Activated CD4-positive, alpha-beta T cell treated with anti-CD3 and anti-CD28 coated beads, Interleukin-2, amount 50 U/mL, for 16 hours (primary cell): ENCODE results near the gene NDUFV3.
A peak's percentile ranks its signal among the peaks of the same experiment; 100 is the strongest.
"Not testable (repeated sequence)": the region's sequence is repeated elsewhere in the genome, so short reads cannot be mapped to it uniquely, and the experiment has no call there.

Source experiments
- DNase-seq: peaks from one replicate; pipeline ENCODE4 v3.0.0-alpha.2; 2020

Gene NDUFV3

DNA sequence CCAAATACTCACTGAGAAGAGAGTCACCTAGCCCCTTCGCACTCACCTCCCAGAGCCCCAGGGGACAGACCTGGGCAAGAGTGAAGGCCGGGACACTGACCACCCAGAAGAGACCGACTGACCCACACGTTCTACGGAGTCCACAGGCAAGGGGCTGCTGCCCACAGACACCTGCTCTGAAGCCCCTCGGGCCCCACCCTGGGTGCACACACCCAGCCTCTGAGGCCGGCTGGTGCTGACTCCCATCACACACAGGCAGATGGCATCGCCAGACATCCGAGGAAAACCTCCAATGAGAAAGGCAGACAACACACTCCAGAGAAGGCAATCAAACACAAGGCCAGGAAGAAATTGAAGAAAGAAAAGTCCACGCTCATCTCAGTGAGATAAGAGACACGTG is 35.9 kb upstream of the NDUFV3 start:
- no peak for DNase-seq

DNA sequence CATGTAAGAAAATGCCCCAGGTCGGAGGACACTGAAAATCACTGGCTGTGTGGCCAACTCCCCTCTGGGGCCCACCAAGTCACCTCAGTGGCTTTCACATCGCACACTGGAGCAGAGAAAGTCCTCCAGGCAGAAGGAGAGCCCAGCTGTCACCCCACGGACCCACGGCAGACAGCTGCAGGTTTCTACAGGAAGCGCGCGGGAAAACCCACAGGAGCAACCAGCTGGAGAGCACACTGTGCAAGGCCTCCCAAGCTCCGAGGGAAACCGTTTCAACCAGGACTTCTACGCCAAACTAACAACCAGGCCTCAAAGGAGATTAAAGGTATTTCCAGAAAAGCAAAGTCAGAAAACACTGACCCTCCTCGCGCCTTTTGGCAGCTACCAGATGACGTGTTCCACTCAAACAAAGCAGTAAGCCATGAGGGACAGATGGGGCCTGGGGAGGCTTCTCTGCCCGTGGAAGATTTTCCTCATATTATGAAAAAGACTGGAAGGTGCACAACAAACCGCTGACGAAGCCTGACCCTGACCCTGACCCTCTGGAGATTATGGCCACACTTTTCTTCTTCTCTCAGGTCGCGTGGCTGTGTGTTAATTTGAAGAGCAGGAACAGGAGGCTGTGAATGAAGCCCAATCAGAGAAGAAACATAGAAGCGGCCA is 34.8 kb upstream of the NDUFV3 start:
- DNase-seq, result no peak

DNA sequence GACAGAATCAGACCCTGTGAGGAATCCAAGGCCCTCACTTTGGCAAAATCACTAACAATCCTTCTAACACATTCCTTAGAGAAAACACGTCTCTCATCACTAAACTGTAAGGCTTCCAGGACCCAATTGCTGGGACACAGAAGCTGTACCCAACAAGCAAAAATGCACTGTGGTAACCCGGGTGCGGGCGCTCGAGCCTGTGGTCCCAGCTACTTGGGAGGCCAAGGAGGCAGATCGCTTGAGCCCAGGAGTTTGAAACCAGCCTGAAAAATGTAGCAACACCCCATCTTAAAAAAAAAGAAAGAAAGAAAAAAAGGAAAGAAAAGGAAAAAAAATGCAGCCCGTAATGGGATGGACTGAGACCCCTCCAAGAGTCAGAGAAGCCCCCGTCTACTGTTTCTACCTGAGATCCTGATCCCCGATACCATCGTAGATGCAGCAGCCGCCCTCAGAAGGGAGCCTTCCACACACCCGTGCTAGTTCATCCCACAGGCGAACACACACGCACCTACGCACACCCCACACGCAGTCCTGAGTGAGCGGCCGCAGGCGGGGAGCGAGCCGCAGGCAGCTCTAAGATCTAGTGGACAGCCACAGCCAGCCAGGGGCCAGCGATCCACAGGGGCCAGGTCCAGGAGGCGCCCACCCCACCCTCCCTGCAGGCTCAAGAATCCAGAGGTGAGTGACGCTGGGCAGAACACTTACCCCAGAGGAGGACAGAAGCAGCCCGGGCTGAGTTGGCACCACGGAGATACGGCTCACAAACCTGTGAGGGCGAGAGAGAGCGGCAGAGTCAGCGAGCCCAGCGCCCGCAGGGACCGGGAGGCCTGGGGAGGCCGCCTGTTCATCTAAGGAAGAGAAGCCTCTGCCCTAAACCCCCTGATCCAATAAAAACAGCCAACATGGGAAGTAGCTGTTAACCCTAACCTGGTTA is 33.9 kb upstream of the NDUFV3 start:
- no peak for DNase-seq

DNA sequence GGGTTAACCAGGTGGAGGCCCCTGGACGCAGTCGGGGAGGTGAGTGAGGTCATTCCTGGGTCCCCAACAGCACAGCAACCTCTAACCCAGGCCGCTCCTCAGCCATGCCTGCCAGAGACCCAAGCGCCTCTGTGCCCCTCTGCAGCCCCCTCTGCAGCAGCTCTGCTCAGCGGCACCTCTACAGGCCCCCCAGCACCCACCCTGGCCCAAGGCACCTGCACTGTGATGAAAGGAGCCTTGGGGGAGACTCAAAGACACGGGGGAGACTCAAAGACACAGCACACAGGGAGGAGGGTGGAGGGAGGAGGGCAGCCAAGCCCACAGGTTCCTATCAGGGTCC is 33.2 kb upstream of the NDUFV3 start:
- no peak for DNase-seq

DNA sequence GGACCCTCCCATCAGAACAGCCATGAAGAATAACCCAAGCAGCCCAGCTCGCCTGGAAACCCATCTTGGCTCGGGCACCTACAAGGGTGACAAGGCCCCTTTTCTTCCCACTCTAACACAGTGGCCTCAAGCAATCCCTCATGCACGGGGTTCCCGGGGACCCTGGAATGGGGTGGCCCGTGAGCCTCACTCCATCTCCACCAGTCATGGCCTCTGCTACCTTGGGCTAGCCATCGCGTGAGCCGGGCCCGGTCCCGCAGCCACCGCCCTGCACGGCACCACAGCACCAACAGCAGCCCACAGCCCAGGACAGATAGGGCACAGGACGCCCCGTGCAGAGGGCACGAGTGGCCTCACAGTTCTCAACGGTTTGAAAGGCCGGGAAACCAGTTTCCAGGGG is 32.8 kb upstream of the NDUFV3 start:
- no peak for DNase-seq

DNA sequence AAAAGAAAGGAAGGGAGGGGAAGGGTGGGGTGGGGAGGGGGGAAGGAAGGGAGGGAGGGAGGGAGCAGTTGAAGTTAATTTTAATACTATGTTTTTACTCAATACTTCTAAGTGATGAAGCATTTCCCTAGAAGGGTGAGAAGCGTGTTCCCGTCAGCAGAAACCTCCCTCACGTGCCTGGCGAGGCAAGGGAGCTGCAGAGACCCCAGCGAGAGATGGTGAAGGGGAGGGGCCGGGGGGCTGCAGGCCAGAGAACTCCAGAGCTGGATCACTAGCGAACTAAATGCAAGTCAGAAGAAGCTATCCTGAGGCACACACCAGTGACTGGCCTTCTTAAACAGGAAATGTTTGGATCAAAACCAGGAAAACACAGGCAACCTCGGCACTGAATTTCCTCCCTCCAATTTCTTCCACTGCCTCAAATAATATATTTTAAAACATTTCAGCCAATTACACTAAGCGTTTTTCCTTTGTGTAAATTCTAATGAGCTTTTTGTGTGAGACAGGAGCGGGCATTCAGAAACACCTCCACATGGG is 31.7 kb upstream of the NDUFV3 start:
- DNase-seq, result no peak

DNA sequence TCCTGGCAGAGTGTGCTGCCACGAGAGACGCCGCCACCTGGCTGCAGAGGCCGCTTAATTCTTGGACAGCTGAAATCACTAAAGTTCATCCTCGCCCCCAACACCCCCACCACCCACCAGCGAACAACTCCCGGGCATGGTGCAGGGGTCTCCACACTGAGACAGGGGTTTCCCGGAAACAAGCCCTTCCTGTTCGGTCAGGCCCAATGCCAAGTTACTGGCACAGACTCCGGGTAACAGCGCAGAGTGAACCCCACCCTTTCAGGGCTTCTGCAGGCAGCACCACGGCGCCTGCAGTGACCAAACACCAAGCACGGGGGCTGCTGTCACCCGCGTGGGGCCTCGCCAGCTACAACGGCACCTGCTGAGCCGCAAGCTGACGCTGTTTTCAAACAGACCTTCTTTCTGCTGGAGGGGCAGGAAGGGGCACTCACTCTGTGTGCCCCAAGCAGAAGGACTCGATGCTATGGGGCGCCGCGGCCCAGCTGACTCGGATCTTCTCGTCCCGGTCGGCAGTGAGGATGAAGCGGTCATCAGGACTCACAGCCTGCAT is 31.2 kb upstream of the NDUFV3 start:
- DNase-seq, result no peak

DNA sequence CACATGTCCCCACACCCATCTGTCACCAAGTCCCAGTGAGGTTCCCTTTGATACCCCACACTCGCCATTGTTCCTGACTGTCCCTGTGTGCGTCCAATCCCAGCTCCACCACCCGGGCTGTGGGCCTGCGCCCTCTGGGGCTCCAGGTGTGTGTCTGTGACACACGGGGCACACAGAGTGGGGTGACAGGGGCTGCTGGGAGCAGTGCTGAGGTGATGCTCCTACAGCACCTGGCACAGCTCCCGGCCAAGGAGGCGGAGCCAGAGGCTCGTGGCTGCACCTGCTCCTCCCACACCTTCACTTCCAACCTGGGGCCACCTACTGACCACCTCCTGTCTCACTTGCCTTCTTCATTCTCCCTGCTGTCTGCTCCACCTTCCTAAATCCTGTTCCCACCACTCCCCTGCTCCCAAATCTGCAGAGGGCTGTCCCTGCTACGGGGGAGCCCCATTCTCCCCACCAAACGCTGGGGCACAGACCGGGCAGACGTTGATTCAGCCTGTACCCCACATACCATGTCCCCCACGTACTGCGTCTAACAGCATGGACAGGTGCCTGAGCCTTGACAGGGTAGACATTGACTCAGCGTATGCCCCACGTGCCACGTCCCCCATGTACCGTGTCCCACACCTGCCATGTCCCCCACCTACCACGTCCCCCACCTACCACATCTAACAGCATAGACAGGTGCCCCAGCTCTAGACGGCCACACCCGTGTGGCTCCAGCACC is 30.2 kb upstream of the NDUFV3 start:
- no peak for DNase-seq

DNA sequence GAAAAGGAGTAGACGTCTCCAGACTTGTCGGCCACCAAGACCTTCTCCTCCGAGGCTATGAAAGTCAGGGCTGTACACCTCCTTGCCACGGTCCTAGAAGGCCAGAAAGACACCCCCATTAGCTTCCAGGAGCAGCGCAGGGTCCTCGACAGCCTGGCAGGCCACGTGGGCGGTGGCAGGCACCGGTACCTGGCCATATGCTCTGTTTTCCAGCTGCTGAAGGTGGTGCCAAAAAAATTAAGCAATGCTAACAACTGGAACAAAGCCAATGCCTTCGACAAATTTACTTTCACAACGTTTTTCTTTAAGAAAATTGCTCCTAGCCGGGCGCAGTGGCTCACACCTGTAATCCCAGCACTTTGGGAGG is 29.6 kb upstream of the NDUFV3 start:
- DNase-seq, result no peak

DNA sequence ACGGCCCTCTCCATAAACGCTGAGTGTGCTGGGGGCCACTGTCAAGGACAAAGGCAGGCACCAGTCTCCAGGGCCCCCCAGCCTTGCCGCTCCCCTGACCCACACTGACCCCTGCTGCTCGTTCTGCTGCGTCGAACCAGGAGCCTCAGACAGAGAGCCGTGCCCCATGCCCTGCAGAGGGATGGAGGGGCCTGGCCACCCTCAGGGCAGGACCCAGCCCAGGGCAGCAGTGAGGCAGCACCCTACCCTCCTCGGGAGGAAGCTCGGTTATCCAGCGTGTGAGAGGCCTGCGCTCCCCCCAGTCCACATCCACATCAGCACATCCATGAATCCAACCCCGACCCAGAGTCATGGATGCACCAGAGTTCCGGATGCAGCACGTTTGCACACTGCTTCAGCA is 28.8 kb upstream of the NDUFV3 start:
- no peak for DNase-seq

DNA sequence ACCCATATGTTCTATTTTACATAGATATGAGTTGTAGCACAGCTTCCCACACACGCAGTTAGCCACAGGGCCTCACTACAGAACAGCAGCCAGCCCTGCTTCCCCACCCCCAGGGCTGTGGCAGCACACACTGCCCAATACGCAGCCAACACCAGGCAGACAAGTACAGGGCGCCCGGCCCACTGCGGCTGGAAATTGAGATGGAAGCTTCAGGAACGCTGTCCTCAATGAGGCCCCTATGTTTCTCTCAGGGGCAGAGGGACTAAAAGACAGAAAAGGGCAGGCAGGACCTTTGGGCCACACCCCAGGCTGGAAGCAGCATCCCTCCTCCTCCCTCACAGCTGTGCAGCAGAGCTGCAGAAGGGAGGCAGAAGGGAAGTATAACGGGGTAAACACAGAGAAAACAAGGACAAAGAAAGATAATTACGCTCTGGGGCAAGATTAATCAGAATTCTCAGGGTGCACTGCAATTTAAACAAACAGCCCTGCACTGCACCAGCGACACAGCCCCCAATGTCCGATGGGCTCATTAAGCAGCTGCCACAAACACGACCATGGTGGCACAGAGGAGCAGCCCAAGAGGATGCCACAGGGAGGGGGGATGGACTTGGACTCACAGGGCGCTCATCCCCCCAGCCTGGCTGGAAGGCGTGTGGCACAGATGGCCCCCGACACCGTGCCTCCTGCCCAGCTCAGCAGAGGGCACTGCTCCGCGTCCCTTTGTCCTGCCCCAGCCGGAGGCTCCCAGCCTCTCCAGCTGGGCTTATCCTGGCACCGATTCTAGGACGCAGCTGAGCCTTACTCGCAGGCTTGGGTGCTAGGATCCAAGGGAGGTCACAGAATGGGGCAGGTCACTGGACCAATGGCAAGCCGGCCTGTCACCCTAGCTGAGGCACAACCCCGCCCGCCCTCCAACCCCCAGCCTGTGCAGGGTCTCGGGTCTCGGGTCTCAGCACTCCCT is 28.0 kb upstream of the NDUFV3 start:
- DNase-seq, result no peak

DNA sequence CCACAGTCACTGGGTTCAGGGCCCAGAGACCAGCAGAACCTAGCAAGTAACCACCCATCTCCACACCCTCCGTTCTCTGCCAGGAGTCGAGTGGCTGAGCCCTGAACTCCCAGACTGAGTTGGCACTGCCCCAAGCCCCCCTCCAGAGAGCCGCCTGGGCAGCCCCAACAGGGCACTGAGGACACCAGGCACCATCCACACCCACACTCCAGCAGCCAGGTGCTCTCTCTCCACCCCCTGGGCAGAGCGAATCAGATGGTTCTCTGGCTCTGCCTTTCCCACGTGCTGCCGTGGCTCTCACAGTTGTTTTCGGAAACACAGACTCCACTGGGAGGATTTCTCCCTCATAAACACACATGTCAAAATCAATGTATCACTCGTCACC is 27.3 kb upstream of the NDUFV3 start:
- DNase-seq, result no peak

DNA sequence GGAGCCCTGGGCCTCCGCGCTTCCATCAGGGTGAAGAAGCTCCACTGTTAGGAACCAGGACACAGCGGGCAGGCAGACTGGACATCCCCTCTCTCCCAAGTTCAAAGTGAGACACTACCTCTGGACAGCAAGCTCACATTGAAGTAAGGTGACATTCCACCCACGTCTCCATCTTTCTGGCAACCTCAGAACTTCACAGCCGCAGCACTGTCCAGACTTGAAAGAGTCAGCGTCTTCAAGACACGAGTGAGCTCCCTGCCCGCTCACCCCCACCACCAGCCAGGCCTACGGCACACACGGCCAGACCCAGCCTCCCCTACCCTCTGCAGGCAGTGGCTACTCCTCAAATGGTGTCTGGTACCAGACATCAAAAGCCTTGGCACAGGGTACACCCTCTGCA is 24.9 kb upstream of the NDUFV3 start:
- DNase-seq, result no peak

DNA sequence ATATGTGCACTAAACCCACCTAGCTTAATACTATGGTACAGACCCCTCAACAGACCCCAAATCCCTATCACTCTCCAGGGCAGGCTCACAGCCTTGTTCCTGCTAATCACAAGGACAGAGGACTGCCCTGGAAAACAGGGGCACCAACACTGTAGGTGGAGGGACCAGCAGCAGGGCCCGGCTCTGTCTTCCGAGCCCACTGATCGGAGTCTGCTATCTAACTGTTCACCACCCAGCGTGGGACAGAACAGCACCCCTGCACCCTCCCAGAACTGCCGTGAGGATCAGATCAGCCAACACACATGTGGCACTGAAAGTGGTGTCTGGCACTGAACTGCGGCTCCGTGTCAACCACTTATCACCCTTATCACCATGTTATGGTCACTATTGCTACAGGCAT is 20.0 kb upstream of the NDUFV3 start:
- DNase-seq, result no peak

DNA sequence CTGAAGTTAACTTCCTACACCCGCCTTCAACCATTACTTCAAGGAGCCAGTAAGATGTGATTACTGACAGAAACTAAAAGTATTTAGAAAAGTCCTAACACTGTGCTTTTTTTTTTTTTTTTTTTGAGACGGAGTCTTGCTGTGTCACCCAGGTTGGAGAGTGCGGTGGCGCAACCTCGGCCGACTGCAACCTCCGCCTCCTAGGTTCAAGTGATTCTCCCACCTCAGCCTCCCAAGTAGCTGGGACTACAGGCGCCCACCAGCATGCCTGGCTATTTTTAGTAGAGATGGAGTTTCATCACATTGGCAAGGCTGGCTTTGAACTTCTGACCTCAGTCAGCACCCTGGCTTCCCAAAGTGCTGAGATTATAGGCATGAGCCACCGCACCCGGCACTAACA is 17.3 kb upstream of the NDUFV3 start:
- DNase-seq, result not testable (repeated sequence)

DNA sequence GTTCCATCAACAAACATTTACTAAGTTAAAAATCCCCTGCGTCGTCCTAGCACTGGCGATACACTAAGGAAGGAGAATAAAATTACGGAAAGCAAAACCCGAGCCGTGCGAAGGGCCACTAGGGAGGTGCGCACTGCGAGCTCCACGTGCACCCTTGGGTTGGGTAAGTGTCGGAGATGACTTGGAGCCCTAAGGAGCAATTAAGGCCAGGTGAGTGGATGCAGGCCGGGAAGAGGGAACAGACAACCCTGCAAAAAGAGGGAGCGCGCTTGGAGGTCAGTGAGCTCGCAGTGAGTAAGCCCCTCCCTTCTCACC is 14.5 kb upstream of the NDUFV3 start:
- no peak for DNase-seq

DNA sequence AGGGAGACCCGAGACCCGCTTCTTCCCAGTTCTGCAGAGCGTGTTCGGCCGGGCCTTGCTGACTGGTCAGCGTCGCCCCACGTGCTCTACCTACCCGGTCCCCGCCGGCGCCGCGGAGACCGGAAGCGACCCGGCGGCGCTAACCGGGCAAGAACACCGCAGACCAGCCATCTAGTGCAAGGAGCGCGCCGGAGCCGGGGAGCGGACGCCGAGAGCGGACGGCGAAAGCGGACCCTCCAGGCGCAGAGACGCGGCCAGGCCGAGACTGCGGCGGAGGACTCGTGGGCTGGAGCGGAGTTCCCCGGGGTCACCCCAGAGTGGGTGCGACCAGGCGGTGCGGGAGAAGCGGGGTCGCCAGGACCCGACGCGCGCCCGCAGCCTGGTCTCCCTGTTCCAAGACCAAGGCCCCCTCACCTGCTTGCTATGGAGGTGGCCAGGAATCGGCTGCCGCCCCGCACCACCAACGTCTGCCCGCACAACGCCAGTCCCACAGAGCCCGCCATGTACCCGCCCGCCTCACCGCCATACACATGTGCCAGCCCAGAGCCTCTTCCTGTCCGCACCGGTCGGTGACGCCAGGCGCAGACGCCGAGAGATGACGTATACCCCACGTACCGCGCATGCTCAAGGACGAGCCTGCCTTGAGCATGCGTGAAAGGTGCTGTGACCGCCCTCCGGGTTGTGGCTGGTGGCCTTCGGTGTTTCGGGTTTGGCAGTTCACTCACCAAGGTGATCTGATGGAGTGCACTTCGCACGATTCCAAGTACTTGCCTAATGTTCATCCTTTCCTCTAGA is 13.9 kb upstream of the NDUFV3 start, which contains the start of gene WDR4:
Gene WDR4, minus strand, starts transcription at position 547 of the 795 bp plus-strand sequence. Its CDS starts 44 bp downstream, at position 503.
- DNase-seq, result peak; percentile 99

DNA sequence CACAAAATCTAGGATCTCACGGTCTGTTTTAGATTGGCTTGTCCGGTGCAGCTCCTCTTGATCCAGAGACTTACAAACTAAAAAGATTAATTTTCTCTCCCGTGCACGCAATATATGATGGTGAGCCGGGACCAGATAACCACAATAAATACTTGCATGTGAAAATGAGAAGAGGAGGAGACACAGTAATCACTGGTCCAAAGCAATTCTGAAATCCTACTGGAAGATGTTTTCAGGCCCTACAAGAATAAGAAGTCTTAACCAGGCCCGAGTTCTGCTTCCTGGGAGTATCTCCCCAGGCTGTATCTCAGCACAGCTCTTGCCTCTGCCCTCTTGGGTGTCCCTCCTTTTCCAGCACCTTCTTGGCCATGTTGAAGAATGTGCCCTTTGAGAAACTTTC is 12.8 kb upstream of the NDUFV3 start:
- no peak for DNase-seq

DNA sequence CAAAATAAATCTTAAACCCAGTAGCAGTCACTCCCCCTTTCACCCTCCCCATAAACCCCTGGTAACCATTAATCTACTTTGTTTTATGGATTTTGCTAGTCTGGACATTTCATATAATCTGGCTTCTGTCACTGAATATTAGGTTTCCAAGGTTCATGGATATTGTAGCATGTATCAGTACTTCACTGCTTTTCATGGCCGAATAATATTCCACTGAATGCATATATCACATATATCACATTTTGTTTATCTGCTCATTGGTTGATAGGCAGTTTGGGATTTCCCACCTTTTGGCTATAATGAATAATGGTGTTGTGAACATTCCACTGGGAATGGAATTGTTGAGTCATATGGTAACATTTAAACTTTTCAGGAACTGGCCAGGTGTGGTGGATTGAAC is 9.2 kb upstream of the NDUFV3 start:
- no peak for DNase-seq

DNA sequence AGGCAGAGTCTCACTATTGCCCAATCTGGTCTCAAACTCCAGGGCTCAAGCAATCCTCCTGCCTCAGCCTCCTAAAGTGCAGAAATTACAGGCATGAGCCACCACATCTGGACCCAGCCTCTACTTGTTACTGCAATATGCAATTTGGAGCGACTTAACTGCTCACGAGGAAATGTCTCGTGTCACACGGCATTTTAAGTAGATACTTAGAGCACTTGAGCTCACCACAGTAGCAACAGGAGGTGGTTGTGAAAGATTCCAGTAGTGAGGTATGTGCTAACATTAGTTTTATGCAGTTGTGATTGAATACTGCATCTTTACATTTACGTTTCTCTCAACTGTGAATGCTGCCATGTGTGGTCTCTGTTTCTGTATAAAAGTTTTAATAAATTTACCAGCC is 5.8 kb upstream of the NDUFV3 start:
- no peak for DNase-seq

DNA sequence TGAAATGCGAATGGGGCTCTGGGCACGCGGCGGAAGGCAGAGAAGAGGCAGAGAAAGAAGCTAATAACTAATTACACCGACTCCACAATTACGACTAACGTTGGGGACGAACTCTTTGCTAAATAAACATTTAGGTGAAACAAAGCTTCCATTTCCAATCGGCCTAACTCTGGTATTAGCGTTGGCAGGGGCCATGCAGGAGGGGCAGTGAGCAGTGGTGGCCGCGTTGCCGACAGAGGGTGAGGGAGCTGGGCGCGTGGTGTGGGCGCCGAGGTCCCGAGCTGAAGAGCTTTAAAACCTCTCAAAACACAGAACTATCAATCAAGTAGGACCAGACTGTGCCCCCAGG is 553 bp upstream of the NDUFV3 start:
- DNase-seq, result no peak

DNA sequence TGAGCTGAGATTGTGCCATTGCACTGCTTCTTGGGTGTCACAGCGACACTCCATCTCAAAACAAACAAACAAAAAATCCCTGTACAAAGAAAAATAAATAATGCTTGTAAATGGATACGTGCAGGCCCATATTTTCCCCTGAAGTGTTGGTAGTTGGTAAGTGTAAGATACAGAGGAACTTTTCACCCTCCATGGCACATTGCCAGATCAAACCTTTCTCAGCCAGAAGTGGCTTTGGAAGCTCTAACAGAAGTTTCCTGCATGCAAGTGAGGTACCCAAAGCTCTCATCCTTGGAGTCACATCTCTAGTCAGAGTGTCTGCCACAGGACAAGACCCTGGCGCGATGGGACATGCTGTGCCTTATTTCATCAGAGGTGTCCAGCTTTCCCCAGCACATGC is 7.3 kb downstream of the NDUFV3 start:
- no peak for DNase-seq
